GM23248 (cell line): ENCODE measurements around the gene MGST2. TPM values are rescaled to one million over a fixed set of nuclear protein-coding genes. Genes with fewer than 3 reads are reported as not detected.

Experiments
- DNase-seq: peaks from one replicate; pipeline ENCODE4 v3.0.0-alpha.2; 2015
- H2AFZ ChIP-seq: fragments of 200-600 bp; sonication (generic); 2 replicates; pipeline ENCODE4 v1.6.1; 2016; ENCODE audit warnings: antibody characterized with exemption
- H3F3A ChIP-seq: fragments of 200-600 bp; sonication (generic); 2 replicates; pipeline ENCODE4 v1.6.1; 2016; ENCODE audit warnings: mild to moderate bottlenecking, antibody characterized with exemption, mixed run types; ENCODE audit not compliant: insufficient read depth
- H3K27ac ChIP-seq: fragments of 200-600 bp; sonication (generic); 2 replicates; pipeline ENCODE4 v1.5.1; 2016; ENCODE audit warnings: mild to moderate bottlenecking
- H3K27me3 ChIP-seq: fragments of 200-600 bp; sonication (generic); replicated peaks from 2 replicates; pipeline ENCODE4 v1.6.1; 2016; ENCODE audit warnings: mild to moderate bottlenecking; ENCODE audit not compliant: insufficient read depth
- H3K36me3 ChIP-seq: fragments of 200-600 bp; sonication (generic); 2 replicates; pipeline ENCODE4 v1.6.1; 2016; ENCODE audit warnings: low read depth, mild to moderate bottlenecking
- H3K4me1 ChIP-seq: fragments of 200-600 bp; sonication (generic); 2 replicates; pipeline ENCODE4 v1.6.1; 2016; ENCODE audit warnings: mild to moderate bottlenecking; ENCODE audit not compliant: insufficient read depth
- H3K4me2 ChIP-seq: fragments of 200-600 bp; sonication (generic); one replicate; pipeline ENCODE4 v1.6.1; 2016; ENCODE audit warnings: mild to moderate bottlenecking; ENCODE audit not compliant: unreplicated experiment
- H3K4me3 ChIP-seq: fragments of 200-600 bp; sonication (generic); 2 replicates; pipeline ENCODE4 v1.5.1; 2016; ENCODE audit warnings: mild to moderate bottlenecking
- H3K79me2 ChIP-seq: fragments of 200-600 bp; sonication (generic); 2 replicates; pipeline ENCODE4 v1.6.1; 2016; ENCODE audit warnings: mild to moderate bottlenecking; ENCODE audit not compliant: insufficient read depth
- H3K9ac ChIP-seq: fragments of 200-600 bp; sonication (generic); 2 replicates; pipeline ENCODE4 v1.6.1; 2016; ENCODE audit warnings: mild to moderate bottlenecking
- H3K9me2 ChIP-seq: fragments of 200-600 bp; sonication (generic); 2 replicates; pipeline ENCODE4 v1.6.1; 2016; ENCODE audit warnings: mixed run types, mild to moderate bottlenecking, moderate library complexity; ENCODE audit not compliant: insufficient read depth
- H3K9me3 ChIP-seq: fragments of 200-600 bp; sonication (generic); one replicate; pipeline ENCODE4 v1.6.1; 2017; ENCODE audit warnings: low read depth
- H4K20me1 ChIP-seq: fragments of 200-600 bp; sonication (generic); 2 replicates; pipeline ENCODE4 v1.6.0; 2016; ENCODE audit not compliant: insufficient read depth
- EZH2 ChIP-seq: fragments of 200-600 bp; sonication (generic); IDR thresholded peaks from 2 replicates; pipeline ENCODE4 v1.6.1; 2018; ENCODE audit warnings: antibody characterized with exemption, mild to moderate bottlenecking; ENCODE audit not compliant: insufficient read depth, poor library complexity, severe bottlenecking
- EZH2phosphoT487 ChIP-seq: fragments of 200-600 bp; sonication (generic); IDR thresholded peaks from 2 replicates; pipeline ENCODE4 v1.6.1; 2018; ENCODE audit warnings: antibody characterized with exemption, moderate library complexity, mild to moderate bottlenecking, low read depth; ENCODE audit not compliant: insufficient read depth
- WGBS, 2 experiments: methylation state at CpG; one replicate each; pipeline ENCODE4 v1.1.6; 2015 to 2017; ENCODE audit warnings: low lambda C conversion rate in 2 of 2, low coverage in 1 of 2; ENCODE audit errors: missing lambda C conversion rate in 2 of 2; 5-methylcytosine and 5-hydroxymethylcytosine counted together
- in situ Hi-C: fragments of 300-500 bp; cut with MboI; formaldehyde crosslinking; loops from 2 replicates; pipeline ENCODE4 v1.15.0; 2020
- polyA plus RNA-seq: library from polyadenylated mRNA; unstranded; fragments of >200 nt; fragmentation: Nextera tagmentation; extraction: Ambion mirVana; gene quantifications from 2 replicates; pipeline ENCODE4 v1.2.1, GENCODE V29; 2016
- total RNA-seq: library from RNA; depleted of rRNA; stranded (reverse); fragments of >200 nt; shearing (Covaris generic); gene quantifications from 2 replicates; pipeline ENCODE4 v1.2.3, GENCODE V29; 2014

MGST2 gene
- total and polyA plus RNA-seq, 2 experiments from 2014 or later = 7.5 to 17.9 TPM

GRCh38 chr4:139728840-139729239 is 63.2 kb downstream of the MGST2 start:
- no peak for TF ChIP-seq EZH2phosphoT487
- no peak for TF ChIP-seq EZH2
- H3K79me2 ChIP-seq = no peaks in the 10 kb centered on the region
- H3K27ac ChIP-seq = no peak overlapping the region
- no peak overlapping the region for H2AFZ ChIP-seq
- H3K36me3 ChIP-seq = no peaks in the 10 kb centered on the region
- no peaks in the 10 kb centered on the region for H3K9me2 ChIP-seq
- H3K4me2 ChIP-seq = no peak overlapping the region
- no peaks in the 10 kb centered on the region for H3K27me3 ChIP-seq
- H4K20me1 ChIP-seq = no peaks in the 10 kb centered on the region
- H3F3A ChIP-seq = no peaks in the 10 kb centered on the region
- 97 to 100% methylated on average over 3 of the region's 3 CpGs for WGBS, 2 experiments
- H3K4me1 ChIP-seq = no peaks in the 10 kb centered on the region
- H3K4me3 ChIP-seq = no peak overlapping the region
- H3K9ac ChIP-seq = no peak overlapping the region
- no peaks in the 10 kb centered on the region for H3K9me3 ChIP-seq
- no peak for DNase-seq
- in situ Hi-C loops = loop anchor here (25.0 kb wide), 1 partner anchor 533 kb away; no protein-coding TSS in a partner anchor

- no peaks in the 10 kb centered on the region for H3K9me2 ChIP-seq
- peaks cover 7% of the 10 kb centered on the region; the same call in 1 of the 2 replicates for H3K4me1 ChIP-seq
- 0 out of 2 replicates have a peak, but pooled peaks cover 9% of the 10 kb centered on the region for H3F3A ChIP-seq
- no peaks in the 10 kb centered on the region for H3K27me3 ChIP-seq
- no peaks in the 10 kb centered on the region for H3K9me3 ChIP-seq
- DNase-seq = no peak
- no peaks in the 10 kb centered on the region for H3K79me2 ChIP-seq
- no peaks in the 10 kb centered on the region for H3K36me3 ChIP-seq
- H4K20me1 ChIP-seq = no peaks in the 10 kb centered on the region
- in situ Hi-C loops = loop anchor here (10.0 to 25.0 kb wide), 2 partner anchors 422 to 529 kb away; partner anchors contain the start of gene MAML3
- H3K4me3 ChIP-seq = no peak overlapping the region
- no peak overlapping the region for H3K9ac ChIP-seq
- no peak overlapping the region for H3K4me2 ChIP-seq
- WGBS, 2 experiments = 94 to 95% methylated on average over 4 of the region's 4 CpGs
- H3K27ac ChIP-seq = no peak overlapping the region
- TF ChIP-seq EZH2phosphoT487 (no peak), EZH2 (no peak)
- H2AFZ ChIP-seq = no peak overlapping the region
These were observed 67.5 kb downstream of the MGST2 start for GRCh38 chr4:139732991-139733570.

GRCh38 chr4:139734201-139734874 is 68.7 kb downstream of the MGST2 start:
- H3K27me3 ChIP-seq = no peaks in the 10 kb centered on the region
- no peaks in the 10 kb centered on the region for H3K36me3 ChIP-seq
- 0 out of 2 replicates have a peak, but pooled peaks cover 12% of the 10 kb centered on the region for H3F3A ChIP-seq
- no peaks in the 10 kb centered on the region for H3K9me3 ChIP-seq
- TF ChIP-seq EZH2 (no peak), EZH2phosphoT487 (no peak)
- H3K9ac ChIP-seq = peak overlapping the region; percentile 84
- peak overlapping the region; percentile 95 for H3K4me2 ChIP-seq
- H3K9me2 ChIP-seq = no peaks in the 10 kb centered on the region
- H3K27ac ChIP-seq = peak overlapping the region; percentile 23
- in situ Hi-C loops = loop anchor here (10.0 to 25.0 kb wide), 2 partner anchors 420 to 528 kb away; partner anchors contain the start of gene MAML3
- WGBS, 2 experiments = 4 to 10% methylated on average over 14 of the region's 14 CpGs
- H2AFZ ChIP-seq = peak overlapping the region; percentile 95
- H3K79me2 ChIP-seq = no peaks in the 10 kb centered on the region
- peak overlapping the region; percentile 79 for H3K4me3 ChIP-seq
- no peaks in the 10 kb centered on the region for H4K20me1 ChIP-seq
- H3K4me1 ChIP-seq = peaks cover 7% of the 10 kb centered on the region; the same call in 1 of the 2 replicates
- DNase-seq = peak; percentile 78

- Histone ChIP-seq H3K9me3 (no peaks in the 10 kb centered on the region), H3K9me2 (no peaks in the 10 kb centered on the region), H3K9ac (peak overlapping the region; percentile 84), H3K4me1 (peaks cover 7% of the 10 kb centered on the region; the same call in 1 of the 2 replicates), H3K4me2 (peak overlapping the region; percentile 95), H3F3A (0 out of 2 replicates have a peak, but pooled peaks cover 13% of the 10 kb centered on the region), H3K79me2 (no peaks in the 10 kb centered on the region), H3K4me3 (peak overlapping the region; percentile 79), H4K20me1 (no peaks in the 10 kb centered on the region), H3K27ac (peak overlapping the region; percentile 23; the same call in 1 of the 2 replicates), H2AFZ (peak overlapping the region; percentile 95), H3K36me3 (no peaks in the 10 kb centered on the region), H3K27me3 (no peaks in the 10 kb centered on the region)
- 1 to 2% methylated on average over 14 to 24 of the region's 42 CpGs for WGBS, 2 experiments
- in situ Hi-C loops = loop anchor here (10.0 to 25.0 kb wide), 2 partner anchors 420 to 527 kb away; partner anchors contain the start of gene MAML3
- peak; percentile 87 for DNase-seq
- no peak for TF ChIP-seq EZH2phosphoT487
These were observed 69.3 kb downstream of the MGST2 start for GRCh38 chr4:139734875-139735380.
